ENCODE measurements around the gene SLC31A1. TPM values are rescaled to one million over a fixed set of nuclear protein-coding genes. Genes with fewer than 3 reads are reported as not detected.

The SLC31A1 gene
- total RNA-seq, 2 experiments from 2014 or later = 12.1 to 12.5 TPM

Other genes with a start within 250 kb of the SLC31A1 start
- gene ZNF883, start 209.4 kb upstream of the SLC31A1 start, total RNA-seq = under 1 TPM; 0.22 to 0.29 TPM
- gene ZFP37, start 164.8 kb upstream of the SLC31A1 start, total RNA-seq = 1 to 10 TPM; 1.1 to 1.5 TPM
- 1 to 10 TPM; 5.1 to 6.7 TPM for gene SLC31A2, start 70.5 kb upstream of the SLC31A1 start, total RNA-seq
- 10 to 100 TPM; 25.8 to 27.7 TPM for gene FKBP15, start 267 bp upstream of the SLC31A1 start, total RNA-seq
- gene CDC26, start 54.0 kb downstream of the SLC31A1 start, total RNA-seq = 10 to 100 TPM; 49.8 to 50.9 TPM
- 10 to 100 TPM; 47.6 to 48.7 TPM for gene PRPF4, start 54.1 kb downstream of the SLC31A1 start, total RNA-seq
- gene RNF183, start 81.8 kb downstream of the SLC31A1 start, total RNA-seq = under 1 TPM; 0.36 to 0.39 TPM
- 1 to 10 TPM; 1.6 to 2.4 TPM for gene WDR31, start 118.7 kb downstream of the SLC31A1 start, total RNA-seq
- gene BSPRY, start 128.0 kb downstream of the SLC31A1 start, total RNA-seq = 1 to 10 TPM; 7.6 to 8.5 TPM
- gene HDHD3, start 155.4 kb downstream of the SLC31A1 start, total RNA-seq = 10 to 100 TPM; 17.2 to 17.7 TPM
- 10 to 100 TPM; 21.4 to 22.9 TPM for gene ALAD, start 179.7 kb downstream of the SLC31A1 start, total RNA-seq
- 10 to 100 TPM; 44.3 to 45.0 TPM for gene POLE3, start 189.1 kb downstream of the SLC31A1 start, total RNA-seq
- gene C9orf43, start 189.2 kb downstream of the SLC31A1 start, total RNA-seq = under 1 TPM; 0.65 to 0.81 TPM
- gene RGS3, start 242.2 kb downstream of the SLC31A1 start, total RNA-seq = 10 to 100 TPM; 54.4 to 57.7 TPM

Measured in activated CD4-positive, alpha-beta memory T cell treated with anti-CD3 and anti-CD28 coated beads for 36 hours (primary cell).